Measurements from ENCODE around the gene UBE2L6. TPM values are rescaled to one million over a fixed set of nuclear protein-coding genes. Genes with fewer than 3 reads are reported as not detected.
A peak's percentile ranks its signal among the peaks of the same experiment; 100 is the strongest.

UBE2L6 gene
- total and polyA plus RNA-seq, 4 donors, result 18.6 to 97.2 (median 65.1) TPM

GRCh38 chr11:57568330-57568766, 876 bp upstream of the UBE2L6 start:
- no peaks in the 10 kb centered on the region for H3K27me3 ChIP-seq (ENCODE audit: control insufficient read depth in 4 of 4, insufficient read depth in 4 of 4, low read length in 3 of 4)
- peak overlapping the region; percentile 72 to 97 (median 79) for H3K4me3 ChIP-seq (ENCODE audit: low read depth in 1 of 3, low read length in 3 of 3)
- peaks cover 8 to 37% (median 24%) of the 10 kb centered on the region in 4 donors for H3K4me1 ChIP-seq (ENCODE audit: control insufficient read depth in 4 of 4, insufficient read depth in 4 of 4, low read length in 3 of 4)
- DNase-seq (ENCODE audit: low spot score), result peak; percentile 92
- TF ChIP-seq GABPA (IDR thresholded peaks at IDR 0.05 in 1 of 2, conservative IDR thresholded peaks at IDR 0.05 in 1 of 2), result no peak
- TF ChIP-seq RAD21 (IDR thresholded peaks at IDR 0.05), result peak; percentile 89 to 95
- TF ChIP-seq RXRA (IDR thresholded peaks at IDR 0.05), result peak in 1 of 2 donors; percentile 28
- TF ChIP-seq HNF4G (IDR thresholded peaks at IDR 0.05), result no peak
- peak; percentile 89 for TF ChIP-seq CTCF (IDR thresholded peaks at IDR 0.05; ENCODE audit: low read depth, low read length, missing input control)
- peak overlapping the region; percentile 85 to 90 for H3K27ac ChIP-seq (ENCODE audit: low read depth in 1 of 2, low read length in 2 of 2)
- no peak overlapping the region for H3K9ac ChIP-seq (ENCODE audit: low read depth in 1 of 2, low read length in 2 of 2)
- WGBS, result 36% methylated on average over 6 of the region's 6 CpGs
- H3K9me3 ChIP-seq (ENCODE audit: control insufficient read depth in 4 of 4, low read length in 3 of 4), result no peaks in the 10 kb centered on the region
- H3K36me3 ChIP-seq (ENCODE audit: control insufficient read depth in 4 of 4, insufficient read depth in 3 of 4, low read depth in 1 of 4, low read length in 3 of 4), result no peaks in the 10 kb centered on the region

- H3K27ac ChIP-seq (ENCODE audit: low read depth in 1 of 2, low read length in 2 of 2), result peak overlapping the region; percentile 85 to 90
- H3K9ac ChIP-seq (ENCODE audit: low read depth in 1 of 2, low read length in 2 of 2), result peak overlapping the region; percentile 60 to 80
- no peaks in the 10 kb centered on the region for H3K36me3 ChIP-seq (ENCODE audit: control insufficient read depth in 4 of 4, insufficient read depth in 3 of 4, low read depth in 1 of 4, low read length in 3 of 4)
- no peak for DNase-seq (ENCODE audit: low spot score)
- peak overlapping the region; percentile 78 to 97 (median 79) for H3K4me3 ChIP-seq (ENCODE audit: low read depth in 1 of 3, low read length in 3 of 3)
- H3K27me3 ChIP-seq (ENCODE audit: control insufficient read depth in 4 of 4, insufficient read depth in 4 of 4, low read length in 3 of 4), result no peaks in the 10 kb centered on the region
- 6% methylated on average over 15 of the region's 15 CpGs for WGBS
- no peaks in the 10 kb centered on the region for H3K9me3 ChIP-seq (ENCODE audit: control insufficient read depth in 4 of 4, low read length in 3 of 4)
- peaks cover 8 to 37% (median 24%) of the 10 kb centered on the region in 4 donors for H3K4me1 ChIP-seq (ENCODE audit: control insufficient read depth in 4 of 4, insufficient read depth in 4 of 4, low read length in 3 of 4)
- TF ChIP-seq HNF4A (conservative IDR thresholded peaks at IDR 0.05) (no peak), SP1 (IDR thresholded peaks at IDR 0.05) (no peak), CTCF (IDR thresholded peaks at IDR 0.05; ENCODE audit: low read depth, low read length, missing input control) (no peak), FOXA2 (IDR thresholded peaks at IDR 0.05) (no peak), ZBTB33 (IDR thresholded peaks at IDR 0.05) (no peak), REST (IDR thresholded peaks at IDR 0.05) (no peak), ATF3 (IDR thresholded peaks at IDR 0.05) (no peak), MAX (IDR thresholded peaks at IDR 0.05) (no peak), NR2F2 (IDR thresholded peaks at IDR 0.05) (no peak), JUND (IDR thresholded peaks at IDR 0.05) (no peak), GABPA (IDR thresholded peaks at IDR 0.05 in 1 of 2, conservative IDR thresholded peaks at IDR 0.05 in 1 of 2) (no peak), HNF4G (IDR thresholded peaks at IDR 0.05) (no peak), RAD21 (IDR thresholded peaks at IDR 0.05) (no peak), TAF1 (conservative IDR thresholded peaks at IDR 0.05) (no peak), YY1 (IDR thresholded peaks at IDR 0.05) (no peak), RXRA (IDR thresholded peaks at IDR 0.05) (no peak), EGR1 (IDR thresholded peaks at IDR 0.05; ENCODE audit: low read depth in 2 of 2) (no peak), FOXA1 (IDR thresholded peaks at IDR 0.05) (no peak)
These were observed 462 bp downstream of the UBE2L6 start for GRCh38 chr11:57566905-57567514.

Measured in liver (tissue), 9 donors.